ACHN (cell line): ENCODE measurements around the gene GFOD1.
"Not testable (repeated sequence)": the region's sequence is repeated elsewhere in the genome, so short reads cannot be mapped to it uniquely, and the experiment has no call there.

ENCODE experiments used
- DNase-seq: peaks from one replicate; pipeline ENCODE4 v3.0.0-alpha.2; 2015
- in situ Hi-C: cut with HindIII; loops from 2 replicates; pipeline ENCODE4 v1.10.0; 2017; ENCODE audit warnings: low sequenced_read_pairs, low pct_ligation_motif_present, low pct_unique_long_range_greater_than_20kb

Gene GFOD1

DNA sequence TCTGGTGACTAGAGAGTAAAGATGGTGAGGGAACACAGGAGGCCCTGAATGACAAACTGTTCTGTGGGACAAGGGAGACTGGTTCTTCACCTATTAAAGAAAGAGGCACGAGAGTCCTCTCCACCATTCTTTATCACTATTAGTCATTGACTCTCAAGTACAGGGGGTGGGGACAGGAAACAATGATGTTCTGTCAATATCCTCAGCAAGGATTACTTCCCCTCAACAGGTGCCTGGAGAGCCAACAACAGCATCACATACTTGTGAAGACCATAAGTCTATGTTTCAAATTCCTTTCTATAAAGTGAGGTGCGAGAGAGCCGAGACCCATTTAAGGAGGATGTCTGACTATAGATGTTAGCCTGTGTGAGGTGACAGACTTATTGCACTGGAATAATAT, 86.6 kb downstream of the GFOD1 start:
- DNase-seq = no peak
- in situ Hi-C loops = no loop called here

DNA sequence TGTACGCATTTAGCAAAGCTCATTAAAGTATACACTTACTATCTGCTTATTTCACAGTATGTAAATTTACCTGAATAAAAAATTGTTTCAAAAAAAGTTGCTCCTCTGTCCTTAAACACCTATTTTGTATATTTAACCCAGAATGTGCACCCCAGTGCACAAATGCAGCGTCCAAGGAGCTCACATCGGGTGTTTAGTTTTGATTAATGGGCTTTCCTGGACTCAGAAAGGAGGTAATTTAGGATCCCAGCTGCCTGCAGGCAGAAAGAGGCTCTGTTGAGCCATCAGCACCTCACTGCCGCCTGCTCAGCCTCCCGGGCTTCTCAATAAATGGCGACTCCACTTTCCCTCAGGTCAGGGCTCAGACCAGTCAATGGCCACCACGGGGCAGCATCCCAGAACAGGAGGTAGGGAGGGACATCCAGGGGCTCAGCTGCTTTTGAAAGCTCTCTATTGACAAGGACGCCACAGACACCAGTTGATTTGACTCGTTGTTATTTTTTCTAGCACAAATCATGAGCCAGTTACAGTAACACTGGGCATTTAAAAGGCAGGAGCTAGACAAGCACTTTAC, 88.9 kb downstream of the GFOD1 start:
- DNase-seq = no peak
- in situ Hi-C loops = no loop called here

DNA sequence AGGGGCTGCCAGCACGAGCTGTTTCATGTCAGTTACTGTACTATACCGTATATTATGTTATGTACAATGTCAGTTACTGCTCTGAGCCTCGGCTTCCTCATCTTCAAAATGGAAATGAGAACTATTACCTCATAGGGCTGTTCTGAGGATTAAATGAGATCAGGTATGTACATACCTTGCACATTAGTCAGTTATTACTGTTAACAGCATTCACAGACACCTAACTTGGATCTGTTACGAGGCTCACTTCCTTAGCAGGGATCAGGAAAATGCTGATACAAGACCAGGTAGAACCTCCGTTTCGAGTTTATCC, 89.4 kb downstream of the GFOD1 start:
- in situ Hi-C loops = no loop called here
- DNase-seq = no peak

DNA sequence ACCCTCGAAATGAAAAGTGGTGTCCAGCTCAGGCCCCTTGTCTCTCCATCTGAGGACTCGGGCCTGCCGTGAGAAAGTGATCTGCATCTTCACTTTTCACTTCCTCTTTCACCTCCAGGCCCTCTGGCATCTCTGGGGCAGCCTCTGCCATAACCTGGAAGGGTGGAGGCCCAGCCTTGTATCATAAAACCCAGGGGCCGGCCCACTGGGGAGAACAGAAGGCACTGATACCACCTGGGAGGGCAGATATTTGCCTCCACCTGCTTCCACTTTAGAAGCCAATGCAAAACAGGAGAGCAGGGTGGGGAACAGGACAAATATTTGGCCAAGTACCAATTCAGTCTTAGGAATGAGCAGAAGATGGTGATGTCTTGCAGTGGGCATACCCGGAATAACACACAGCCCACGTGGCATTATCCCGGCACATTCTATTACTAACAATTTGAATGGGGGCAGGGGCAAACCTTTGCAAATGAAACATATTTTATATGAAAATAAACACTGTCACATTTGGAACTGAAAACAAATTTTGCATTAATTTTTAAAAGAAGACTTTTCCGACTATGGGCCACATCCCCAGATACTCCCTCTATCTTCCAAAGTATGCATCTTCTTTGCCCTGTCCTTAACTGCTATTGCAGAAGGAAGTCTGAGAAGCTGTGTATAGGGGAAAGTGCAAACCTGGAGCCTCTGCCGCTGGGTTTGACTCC, 89.9 kb downstream of the GFOD1 start:
- in situ Hi-C loops = no loop called here
- DNase-seq = no peak

DNA sequence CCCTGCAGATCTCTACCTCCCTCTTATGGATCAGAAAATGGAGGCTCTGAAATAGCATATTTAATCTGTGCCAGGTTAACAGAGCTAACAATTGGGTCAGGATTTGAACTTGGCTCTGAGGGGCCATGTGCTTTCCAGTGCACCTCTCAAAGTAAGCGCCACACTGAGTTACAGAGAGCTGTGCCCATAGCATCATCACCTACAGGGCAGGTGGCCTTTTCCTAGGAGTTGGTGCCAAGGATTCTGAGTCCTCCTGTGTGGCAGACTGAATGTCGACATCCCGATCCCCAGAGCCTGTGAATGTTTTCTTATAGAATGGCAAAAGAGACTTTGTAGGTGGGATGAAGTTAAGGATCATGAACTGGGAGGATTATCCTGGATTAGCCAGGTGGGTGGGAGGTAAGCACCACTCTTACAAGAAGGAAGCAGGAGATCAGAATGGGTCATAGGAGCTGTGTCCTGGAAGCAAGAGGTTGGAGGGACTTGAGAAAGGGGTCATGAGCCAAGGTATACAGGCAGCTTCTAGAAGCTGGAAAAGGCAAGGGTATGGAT, 91.1 kb downstream of the GFOD1 start:
- DNase-seq = no peak
- in situ Hi-C loops = no loop called here

DNA sequence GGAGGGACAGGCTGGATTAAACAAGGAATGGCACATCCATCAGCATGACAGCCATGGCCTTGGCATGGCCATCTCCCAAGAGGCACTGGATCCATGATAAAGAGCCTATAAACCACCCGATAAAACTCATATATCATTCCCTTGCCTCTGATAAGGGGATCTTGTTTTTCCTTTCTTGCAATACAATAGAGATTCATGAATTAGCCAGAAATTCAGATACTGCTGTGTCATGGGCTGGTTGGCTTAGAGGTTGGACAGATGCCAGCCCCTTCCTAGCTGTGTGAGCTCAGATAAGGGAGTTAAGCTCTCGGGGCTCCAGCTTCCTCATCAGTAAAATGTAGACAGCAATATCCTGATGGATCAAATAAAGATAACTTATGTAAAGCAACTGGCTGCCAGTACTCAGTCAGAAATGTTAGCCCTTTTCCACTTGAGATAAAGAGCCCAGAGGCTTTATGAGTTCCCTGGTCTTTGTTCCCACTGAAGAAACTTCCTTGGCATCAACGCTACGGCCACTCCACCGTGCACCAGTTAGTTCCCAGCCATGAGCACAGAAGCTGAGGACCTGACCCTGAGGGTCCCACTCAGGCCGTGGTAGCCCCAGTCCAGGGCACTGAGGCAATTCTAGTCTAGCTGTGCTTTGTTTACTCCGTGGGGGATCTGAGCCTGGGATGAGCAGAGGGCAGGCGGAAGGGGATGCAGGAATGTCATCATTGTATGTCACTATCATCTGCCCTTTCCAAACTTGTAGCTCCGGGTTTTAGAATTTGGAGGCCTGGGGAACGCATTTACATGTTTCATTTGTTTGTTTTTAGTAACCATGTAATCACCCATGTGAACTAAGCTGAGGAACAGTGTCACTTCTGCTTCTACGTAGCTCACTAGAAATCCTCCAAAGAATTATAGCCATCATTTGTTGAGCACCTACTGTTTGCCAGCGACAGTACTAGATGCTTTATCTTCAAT, 91.8 kb downstream of the GFOD1 start:
- in situ Hi-C loops = no loop called here
- DNase-seq = peak; percentile 7

DNA sequence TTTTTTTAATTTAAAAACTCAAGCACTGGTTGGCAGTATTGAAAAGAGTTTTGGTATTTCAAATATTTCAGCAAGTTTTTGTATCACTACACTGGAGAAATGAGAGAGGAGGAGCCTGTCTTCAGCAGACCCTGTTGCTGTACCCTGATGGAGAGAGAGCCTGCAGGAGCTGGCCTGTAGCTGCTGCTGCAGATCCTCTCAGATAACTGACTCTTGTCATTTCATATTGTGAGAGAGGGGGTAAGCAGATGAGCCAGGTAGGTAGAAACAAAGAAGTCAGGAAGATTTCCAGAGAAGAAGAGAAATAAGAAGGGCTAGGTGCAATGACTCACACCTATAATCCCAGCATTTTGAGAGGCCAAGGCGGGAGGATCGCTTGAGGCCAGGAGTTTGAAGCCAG, 94.9 kb downstream of the GFOD1 start:
- in situ Hi-C loops = no loop called here
- no peak for DNase-seq

DNA sequence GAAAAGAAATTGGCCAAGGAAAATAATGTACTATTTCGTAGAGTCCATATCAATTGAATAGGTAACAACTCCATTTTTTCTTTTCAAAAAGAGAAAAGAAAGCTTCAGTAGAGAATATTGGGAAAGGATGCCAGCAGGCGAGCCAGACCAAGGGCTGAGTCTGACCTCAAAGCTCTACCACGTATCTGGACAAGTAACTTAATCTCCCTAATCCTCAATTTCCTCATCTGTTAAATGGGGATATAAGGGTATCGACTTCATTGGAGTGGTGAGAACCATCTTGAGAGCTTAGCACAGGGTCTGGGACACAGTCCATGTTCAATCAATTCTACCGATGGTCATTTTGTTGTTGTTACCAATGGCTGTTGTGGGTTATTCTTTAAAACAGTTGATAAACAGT, 95.9 kb downstream of the GFOD1 start:
- no peak for DNase-seq
- in situ Hi-C loops = no loop called here

DNA sequence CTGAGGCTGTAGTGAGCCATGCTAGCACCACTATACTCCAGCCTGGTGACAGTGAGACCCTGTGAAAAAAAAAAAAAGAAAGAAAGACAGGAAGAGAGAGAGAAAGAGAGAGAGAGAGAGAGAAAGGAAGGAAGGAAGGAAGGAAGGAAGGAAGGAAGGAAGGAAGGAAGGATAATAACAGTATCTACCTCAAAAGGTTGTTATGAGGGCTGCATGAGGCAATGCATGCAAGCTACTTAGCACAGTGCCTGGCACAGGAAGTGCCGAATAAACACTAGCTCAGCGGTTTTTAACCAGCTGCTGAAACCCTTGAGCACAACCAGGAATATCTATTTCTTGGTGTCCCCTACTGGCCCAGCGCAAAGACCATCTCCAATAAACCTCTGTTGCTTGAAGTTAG, 96.7 kb downstream of the GFOD1 start:
- in situ Hi-C loops = no loop called here

DNA sequence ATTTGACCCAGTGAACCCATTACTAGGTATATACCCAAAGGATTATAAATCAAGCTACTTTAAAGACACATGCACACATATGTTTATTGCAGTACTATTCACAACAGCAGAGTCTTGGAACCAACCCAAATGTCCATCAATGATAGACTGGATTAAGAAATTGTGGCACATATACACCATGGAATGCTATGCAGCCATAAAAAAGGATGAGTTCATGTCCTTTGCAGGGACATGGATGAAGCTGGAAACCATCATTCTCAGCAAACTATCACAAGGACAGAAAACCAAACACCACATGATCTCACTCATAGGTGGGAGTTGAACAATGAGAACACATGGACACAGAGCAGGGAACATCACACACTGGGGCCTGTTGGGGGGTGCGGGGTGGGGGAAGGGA, 98.2 kb downstream of the GFOD1 start:
- DNase-seq, in situ Hi-C loops: not testable (repeated sequence)

More for the DNA sequence above, 96.7 kb downstream of the GFOD1 start:
- no peak for DNase-seq

DNA sequence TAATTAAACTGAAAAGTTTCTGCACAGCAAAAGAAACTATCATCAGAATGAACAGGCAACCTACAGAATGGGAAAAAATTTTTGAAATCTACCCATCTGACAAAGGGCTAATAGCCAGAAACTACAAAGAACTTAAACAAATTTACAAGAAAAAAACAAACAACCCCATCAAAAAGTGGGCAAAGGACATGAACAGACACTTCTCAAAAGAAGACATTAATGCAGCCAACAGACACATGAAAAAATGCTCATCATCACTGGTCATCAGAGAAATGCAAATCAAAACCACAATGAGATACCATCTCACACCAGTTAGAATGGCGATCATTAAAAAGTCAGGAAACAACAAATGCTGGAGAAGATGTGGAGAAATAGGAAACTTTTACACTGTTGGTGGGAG, 98.6 kb downstream of the GFOD1 start:
- DNase-seq, in situ Hi-C loops: not testable (repeated sequence)

DNA sequence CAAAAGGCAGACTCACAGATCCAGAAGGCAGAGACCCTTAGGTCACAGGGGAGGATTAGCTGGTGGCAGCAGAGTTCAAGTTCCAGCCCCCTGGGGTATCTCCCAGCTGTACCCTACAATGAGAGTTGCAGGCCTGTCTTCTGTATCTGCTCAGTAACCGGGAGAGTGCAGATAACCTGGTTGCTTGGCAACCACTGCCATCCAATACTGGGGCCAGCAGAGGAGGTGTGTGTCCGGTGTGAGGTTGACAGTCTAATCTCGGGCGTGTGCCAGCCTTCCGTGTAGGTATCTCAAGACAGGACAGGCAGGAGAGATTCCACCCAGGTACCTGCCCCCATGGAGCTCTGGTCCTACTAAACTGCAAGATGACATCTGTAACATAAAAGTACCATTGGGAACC, 102.4 kb downstream of the GFOD1 start:
- DNase-seq = no peak
- in situ Hi-C loops = no loop called here

DNA sequence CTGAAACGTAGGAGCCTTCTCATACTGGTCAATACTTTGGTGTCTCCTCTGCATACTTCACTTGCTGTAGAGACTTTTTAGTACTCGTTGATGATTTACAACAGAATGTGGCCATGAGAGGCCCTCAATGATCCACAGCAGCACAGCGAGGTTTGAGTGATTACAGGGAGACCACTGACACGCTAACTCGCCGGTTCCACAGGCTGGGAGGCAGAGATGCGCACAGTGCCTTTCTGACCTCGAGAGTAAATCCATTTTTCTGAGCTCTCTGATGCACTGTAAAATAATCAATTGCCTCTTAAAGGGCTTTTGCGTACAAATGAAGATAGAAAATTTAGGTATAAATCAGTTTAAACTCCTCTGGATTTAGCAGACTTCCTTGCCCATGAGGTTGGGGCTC, 102.9 kb downstream of the GFOD1 start:
- in situ Hi-C loops = no loop called here
- DNase-seq = no peak

DNA sequence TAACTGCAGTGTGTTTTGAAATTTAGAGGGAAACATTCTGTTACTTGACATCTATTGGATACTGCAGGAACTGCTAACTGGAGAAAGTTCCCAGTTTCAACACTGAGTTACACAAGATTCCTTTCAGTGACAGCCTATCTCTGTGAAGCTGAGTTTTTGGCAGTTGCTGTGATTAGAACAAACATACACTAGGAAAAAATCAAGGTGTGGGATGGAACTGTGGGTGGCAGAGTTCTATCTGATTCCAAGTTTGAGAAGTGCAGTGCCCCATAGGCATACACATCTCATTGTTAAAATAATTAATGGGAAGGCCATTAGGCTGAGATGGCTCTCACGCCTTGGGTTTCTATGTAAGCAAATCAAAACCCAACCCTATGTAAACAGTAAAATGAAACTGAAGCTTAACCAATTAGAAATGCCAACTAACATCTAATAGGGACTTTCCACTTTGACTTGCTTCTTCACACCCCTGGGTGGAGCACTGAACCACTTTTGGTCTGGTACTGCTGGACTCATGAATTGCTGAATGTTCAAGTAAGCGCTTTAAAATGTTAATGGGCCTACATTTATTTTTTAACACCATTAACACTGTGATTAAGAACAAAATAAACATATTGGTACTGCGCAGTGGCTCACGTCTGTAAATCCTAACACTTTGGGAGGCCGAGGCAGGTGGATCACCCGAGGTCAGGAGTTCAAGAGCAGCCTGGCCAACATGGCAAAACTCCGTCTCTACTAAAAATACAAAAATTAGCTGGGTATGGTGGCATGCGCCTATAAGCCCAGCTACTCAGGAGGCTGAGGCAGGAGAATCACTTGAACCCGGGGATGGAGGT, 103.9 kb downstream of the GFOD1 start:
- in situ Hi-C loops = no loop called here
- no peak for DNase-seq

DNA sequence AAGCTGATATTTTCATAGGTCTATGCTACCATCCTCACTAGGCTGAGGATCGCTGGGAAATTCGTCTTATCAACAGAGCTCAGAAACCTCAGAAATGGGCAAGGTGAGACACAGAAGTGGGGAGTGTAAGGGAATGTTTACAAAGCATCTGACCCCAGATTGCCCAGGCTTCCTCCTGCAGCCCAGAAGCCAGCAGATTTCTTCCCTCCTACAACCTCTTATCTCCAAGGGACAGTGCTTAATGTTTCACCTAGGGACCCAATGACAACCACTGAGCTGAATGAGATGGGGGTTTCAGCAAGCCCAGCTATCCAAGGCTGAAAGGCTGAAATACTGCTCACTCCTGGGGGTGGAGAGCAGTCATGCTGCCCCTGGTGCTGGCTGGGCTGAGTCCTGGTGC, 106.6 kb downstream of the GFOD1 start:
- in situ Hi-C loops = no loop called here

DNA sequence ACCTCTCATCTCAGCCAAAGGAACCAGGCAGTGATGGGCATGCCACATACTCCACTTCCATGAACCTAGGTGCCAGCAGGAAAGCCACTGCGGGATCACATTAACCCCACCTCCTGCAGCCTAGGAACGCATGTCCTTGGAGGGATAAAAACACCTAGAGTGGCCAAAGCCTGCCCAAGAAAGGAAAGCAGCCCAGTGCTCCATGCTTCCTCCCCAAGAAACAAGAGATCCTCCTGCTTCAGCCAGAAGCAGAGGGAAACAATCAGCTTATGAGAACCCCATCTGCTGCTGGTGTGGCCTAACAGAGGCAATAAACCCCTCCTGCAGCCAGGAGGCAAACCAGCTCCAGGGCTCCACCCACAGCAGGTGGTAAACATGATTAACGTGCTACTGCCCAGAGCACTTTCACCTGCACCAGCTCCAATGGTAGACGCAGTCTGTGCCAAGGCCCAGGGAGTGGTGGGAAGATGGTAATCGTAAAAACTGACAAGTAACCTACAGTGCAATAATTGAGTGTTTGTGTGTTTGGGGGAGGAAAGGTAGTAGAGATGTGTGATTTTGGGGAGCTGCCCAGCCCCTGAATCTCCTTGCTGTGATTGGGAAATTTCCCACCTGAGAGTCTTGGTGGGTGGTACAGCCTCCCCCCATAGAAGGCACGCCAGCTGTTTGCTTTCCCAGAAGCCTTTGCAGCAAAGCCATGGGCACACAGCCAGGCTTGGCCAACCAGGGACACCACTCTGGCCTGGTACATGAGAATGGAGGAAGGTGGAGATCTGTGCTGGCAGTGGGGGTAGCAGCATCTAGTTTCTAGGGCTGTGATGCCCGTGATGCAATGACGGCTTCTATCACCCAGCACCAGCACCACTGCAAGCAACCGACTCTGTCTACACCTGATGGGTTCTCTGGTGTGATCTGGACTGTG, 108.5 kb downstream of the GFOD1 start:
- in situ Hi-C loops = no loop called here

More for the DNA sequence above, 106.6 kb downstream of the GFOD1 start:
- no peak for DNase-seq

DNA sequence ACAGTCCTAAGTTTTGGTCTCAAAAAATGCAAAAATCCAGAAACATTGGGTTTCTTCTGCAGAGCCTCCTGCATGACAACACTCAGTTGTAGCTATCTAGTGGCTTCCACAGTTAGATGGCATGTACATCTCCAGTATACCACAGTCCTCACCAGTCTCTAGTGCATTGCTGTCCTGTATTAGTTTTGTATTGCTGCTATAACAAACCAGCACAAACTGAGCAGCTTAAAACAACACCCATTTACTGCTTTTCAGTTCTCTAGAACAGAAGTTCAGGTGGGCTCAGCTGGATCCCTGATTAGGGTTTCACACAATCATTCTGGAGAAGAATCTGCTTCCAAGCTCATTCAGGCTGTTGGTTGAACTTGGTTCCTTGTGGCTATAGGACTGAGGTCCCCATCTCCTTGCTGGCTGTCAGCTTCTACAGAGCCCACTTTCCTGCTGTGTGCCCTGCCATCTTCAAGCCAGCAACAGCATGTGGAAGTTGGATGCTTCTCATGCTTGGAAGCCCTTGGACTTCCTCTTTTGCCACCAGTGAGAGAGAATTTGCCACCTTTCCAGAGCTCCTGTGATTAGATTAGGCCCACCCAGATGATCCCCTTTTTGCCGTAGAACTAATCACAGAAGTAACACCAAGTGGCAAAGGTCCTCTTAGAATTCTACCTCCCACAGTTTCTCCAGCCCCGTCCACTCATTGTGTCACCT, 110.2 kb downstream of the GFOD1 start:
- in situ Hi-C loops = no loop called here
- DNase-seq = no peak

More for the DNA sequence above, 108.5 kb downstream of the GFOD1 start:
- DNase-seq = no peak
